GM12875 (cell line): Measurements from ENCODE around the gene DNAJC21.

Experiments used
- H3K4me3 ChIP-seq: one replicate; pipeline ENCODE4 v1.5.1; 2011; ENCODE audit warnings: low read depth, low read length, control low read depth
- TF ChIP-seq, protein P1 (sequence below): IDR thresholded peaks from 2 replicates; pipeline ENCODE4 v1.5.1; 2011; ENCODE audit warnings: low read depth, mild to moderate bottlenecking, control low read depth, inconsistent platforms, low read length, moderate library complexity, borderline replicate concordance; ENCODE audit not compliant: insufficient read depth

DNAJC21 gene

DNA sequence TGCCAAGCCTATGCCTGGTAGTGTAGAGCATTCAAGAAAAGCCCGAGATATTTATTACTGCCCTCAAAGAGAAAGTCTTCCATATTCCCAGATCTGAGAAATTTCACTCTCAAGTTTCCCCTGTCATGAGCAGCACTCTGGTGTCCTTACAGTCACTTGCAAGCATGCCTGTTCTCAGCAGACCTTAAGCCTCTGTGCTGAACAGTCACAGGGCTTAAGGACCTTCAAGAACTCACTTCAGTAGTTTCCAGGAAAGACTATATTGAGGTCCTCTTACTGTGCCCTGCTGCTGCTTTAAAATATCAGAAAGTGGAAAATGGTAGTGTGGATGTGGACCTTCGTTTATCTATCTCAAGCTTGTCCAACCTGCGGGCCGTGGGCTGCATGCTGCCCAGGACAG is 53.5 kb downstream of the DNAJC21 start:
- TF ChIP-seq, protein P1, sequence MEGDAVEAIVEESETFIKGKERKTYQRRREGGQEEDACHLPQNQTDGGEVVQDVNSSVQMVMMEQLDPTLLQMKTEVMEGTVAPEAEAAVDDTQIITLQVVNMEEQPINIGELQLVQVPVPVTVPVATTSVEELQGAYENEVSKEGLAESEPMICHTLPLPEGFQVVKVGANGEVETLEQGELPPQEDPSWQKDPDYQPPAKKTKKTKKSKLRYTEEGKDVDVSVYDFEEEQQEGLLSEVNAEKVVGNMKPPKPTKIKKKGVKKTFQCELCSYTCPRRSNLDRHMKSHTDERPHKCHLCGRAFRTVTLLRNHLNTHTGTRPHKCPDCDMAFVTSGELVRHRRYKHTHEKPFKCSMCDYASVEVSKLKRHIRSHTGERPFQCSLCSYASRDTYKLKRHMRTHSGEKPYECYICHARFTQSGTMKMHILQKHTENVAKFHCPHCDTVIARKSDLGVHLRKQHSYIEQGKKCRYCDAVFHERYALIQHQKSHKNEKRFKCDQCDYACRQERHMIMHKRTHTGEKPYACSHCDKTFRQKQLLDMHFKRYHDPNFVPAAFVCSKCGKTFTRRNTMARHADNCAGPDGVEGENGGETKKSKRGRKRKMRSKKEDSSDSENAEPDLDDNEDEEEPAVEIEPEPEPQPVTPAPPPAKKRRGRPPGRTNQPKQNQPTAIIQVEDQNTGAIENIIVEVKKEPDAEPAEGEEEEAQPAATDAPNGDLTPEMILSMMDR = no peak
- no peak overlapping the region for H3K4me3 ChIP-seq

DNA sequence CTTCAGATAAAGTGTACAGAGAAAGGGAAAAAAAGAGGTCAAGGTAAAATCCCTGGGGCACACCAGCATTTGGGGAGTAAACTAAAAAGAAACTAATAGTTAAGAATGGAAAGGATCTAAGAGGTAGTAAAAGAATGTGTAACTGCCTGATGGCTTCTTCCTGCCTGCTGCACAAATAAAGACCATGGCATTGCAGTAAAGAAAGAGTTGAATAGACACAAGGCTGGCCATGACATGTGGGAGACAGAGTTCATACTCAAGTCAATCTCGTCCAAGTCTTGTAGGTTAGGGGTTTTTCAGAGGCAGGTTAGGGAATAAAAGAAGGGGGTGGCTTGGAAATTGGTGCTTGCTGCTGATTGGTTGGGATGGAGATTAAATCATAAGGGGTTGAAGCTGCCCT is 57.6 kb downstream of the DNAJC21 start:
- TF ChIP-seq, protein P1 = no peak
- H3K4me3 ChIP-seq = no peak overlapping the region

DNA sequence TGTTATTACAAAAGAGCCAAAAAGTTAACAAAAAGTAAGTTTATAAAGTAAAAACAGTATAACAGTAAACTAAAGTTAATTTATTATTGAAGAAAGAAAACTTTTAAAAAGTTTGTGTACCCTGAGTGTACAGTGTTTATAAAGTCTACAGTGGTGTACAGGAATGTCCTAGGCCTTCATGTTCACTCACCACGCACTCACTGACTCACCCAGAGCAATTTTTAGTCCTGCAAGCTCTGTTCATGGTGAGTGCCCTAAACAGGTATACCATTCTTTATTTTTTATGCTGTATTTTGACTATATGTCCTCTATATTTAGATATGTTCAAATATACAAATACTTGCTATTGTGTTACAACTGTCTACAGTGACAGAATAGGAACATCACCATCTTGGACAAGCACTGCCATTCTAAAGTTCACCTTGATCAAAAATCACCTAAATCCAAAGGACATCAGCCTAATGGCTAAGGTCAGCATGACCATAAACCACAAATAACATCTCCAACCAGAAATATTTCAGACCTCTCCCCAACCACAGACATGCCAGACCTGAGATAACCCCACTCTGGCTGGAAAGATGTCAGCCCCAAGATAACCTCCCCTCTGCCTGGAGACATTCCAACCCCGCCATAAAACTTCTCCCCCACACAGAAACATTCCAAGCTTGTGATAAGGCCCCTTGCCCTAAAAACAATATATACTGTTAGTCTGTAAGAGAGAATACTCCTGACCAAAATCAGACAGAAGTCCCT is 62.3 kb downstream of the DNAJC21 start:
- H3K4me3 ChIP-seq = no peak overlapping the region
- TF ChIP-seq, protein P1 = no peak

DNA sequence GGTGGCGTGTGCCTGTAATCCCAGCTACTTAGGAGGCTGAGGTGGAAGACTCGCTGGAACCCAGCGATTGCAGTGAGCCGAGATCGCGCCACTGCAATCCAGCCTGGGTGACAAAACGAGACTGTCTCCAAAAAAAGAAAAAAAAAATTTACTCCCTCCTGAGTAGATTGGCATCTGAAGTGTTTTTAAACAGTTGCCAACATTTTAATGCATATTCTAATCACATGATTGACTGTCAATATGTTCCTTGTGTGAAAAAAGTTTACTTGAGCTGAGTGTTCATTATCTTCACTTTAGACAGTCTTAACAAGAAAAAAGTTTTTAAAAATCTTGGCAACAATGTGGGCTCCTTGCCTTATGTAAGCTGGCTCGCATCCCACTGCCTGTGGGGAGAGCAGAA is 64.6 kb downstream of the DNAJC21 start:
- no peak overlapping the region for H3K4me3 ChIP-seq
- TF ChIP-seq, protein P1 = no peak

DNA sequence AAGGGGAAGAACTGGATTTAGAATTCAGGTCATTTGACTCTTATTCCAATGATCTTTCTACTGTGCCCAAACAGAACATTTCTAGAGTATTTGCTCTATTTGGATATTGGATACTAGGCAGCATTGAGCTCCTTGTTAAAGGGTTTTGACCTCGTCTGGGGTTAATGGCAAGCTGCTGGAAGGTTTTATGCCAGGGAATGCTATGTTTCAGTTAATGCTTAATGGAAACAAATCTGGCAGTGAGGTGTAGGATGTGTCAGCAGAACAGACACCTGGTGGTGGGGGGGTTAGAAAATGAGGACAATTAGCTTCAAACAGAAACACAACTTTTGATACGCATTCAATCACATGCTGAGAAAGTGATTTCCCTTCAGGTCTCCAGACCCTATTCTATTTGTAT is 66.9 kb downstream of the DNAJC21 start:
- TF ChIP-seq, protein P1 = no peak
- no peak overlapping the region for H3K4me3 ChIP-seq

DNA sequence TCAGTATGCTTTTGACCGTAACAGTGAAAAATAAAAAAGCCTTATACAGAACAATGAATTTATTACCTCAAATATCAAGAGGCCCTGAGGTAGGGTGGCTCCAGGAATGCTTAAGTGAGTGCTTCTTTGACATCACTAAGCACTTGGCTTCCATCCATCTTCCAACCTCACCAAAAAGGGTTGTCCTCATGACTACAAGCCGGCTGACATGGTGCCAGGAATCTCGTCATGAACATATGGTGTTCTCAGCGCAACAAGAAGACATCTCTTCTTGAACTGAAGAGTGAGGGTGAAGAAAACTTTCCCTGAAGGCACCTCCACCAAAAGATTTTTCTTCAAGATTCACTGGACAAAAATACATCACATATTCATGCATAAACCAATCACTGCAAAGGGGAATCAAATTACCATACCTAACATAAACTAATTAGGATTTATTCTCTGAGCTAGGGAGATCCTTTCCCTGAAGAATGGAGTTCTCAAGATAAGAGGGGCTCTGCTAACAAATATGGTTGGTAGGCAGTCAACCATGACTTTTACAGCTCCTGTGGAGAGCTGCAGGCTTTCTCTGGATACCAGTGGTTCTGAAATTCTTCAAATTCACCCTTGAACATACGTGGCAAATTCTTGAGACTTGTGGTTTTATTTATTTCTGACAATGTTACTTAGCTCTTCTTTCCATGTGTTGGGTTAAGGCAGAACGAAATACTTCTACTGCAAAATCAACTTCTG is 68.9 kb downstream of the DNAJC21 start:
- H3K4me3 ChIP-seq = no peak overlapping the region
- TF ChIP-seq, protein P1 = no peak

DNA sequence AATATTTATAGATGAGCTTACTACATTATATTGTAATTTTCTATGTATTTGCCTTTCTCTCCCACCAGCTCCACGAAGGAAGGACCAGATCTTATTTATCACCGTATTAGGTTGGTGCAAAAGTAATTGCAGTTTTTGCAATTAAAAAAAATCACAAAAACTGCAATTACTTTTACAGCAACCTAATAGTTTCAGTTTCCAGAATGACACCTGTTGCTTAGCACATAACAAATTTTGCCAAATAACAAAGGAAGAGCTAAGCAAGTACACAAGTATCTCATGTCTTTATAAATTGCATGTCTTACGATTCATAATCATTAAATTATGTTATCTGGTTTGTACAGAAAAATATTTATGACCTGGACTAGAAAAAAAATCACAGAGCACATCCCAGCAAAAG is 72.5 kb downstream of the DNAJC21 start:
- no peak overlapping the region for H3K4me3 ChIP-seq
- TF ChIP-seq, protein P1 = no peak
